Fibroblast of villous mesenchyme (primary cell): ENCODE data around the gene SLC44A1. TPM values are rescaled to one million over a fixed set of nuclear protein-coding genes. Genes with fewer than 3 reads are reported as not detected.

Experiments
- DNase-seq: peaks from one replicate; pipeline ENCODE4 v3.0.0-alpha.2; 2010; ENCODE audit warnings: low read depth
- H3K4me3 ChIP-seq: 2 replicates; pipeline ENCODE4 v1.5.1; 2011; ENCODE audit warnings: low read depth, mild to moderate bottlenecking, low read length
- CTCF ChIP-seq: IDR thresholded peaks from 2 replicates; pipeline ENCODE4 v1.5.1; 2012; ENCODE audit warnings: low read depth, mild to moderate bottlenecking, low read length; ENCODE audit not compliant: insufficient read depth
- total RNA-seq: library from RNA; depleted of rRNA; stranded (reverse); fragments of >200 nt; gene quantifications from 2 replicates; pipeline ENCODE4 v1.2.3, GENCODE V29; 2012

SLC44A1 gene
- total RNA-seq, 1 donor: 37.1 TPM

GRCh38 chr9:105362470-105362869 lies 118.0 kb downstream of the SLC44A1 start:
- no peak for DNase-seq
- H3K4me3 ChIP-seq: no peak overlapping the region
- TF ChIP-seq CTCF: no peak

- TF ChIP-seq CTCF: no peak
- H3K4me3 ChIP-seq: no peak overlapping the region
- no peak for DNase-seq
Measured at GRCh38 chr9:105363837-105364236, 119.4 kb downstream of the SLC44A1 start.

GRCh38 chr9:105369911-105370310 lies 125.5 kb downstream of the SLC44A1 start:
- no peak for TF ChIP-seq CTCF
- DNase-seq: no peak
- H3K4me3 ChIP-seq: no peak overlapping the region

- DNase-seq: no peak
- no peak for TF ChIP-seq CTCF
- no peak overlapping the region for H3K4me3 ChIP-seq
Measured at GRCh38 chr9:105373723-105374122, 129.3 kb downstream of the SLC44A1 start.

- TF ChIP-seq CTCF: no peak
- no peak overlapping the region for H3K4me3 ChIP-seq
Measured at GRCh38 chr9:105375323-105375722, 130.9 kb downstream of the SLC44A1 start.

GRCh38 chr9:105376893-105377292 lies 132.4 kb downstream of the SLC44A1 start:
- no peak for TF ChIP-seq CTCF
- no peak overlapping the region for H3K4me3 ChIP-seq
- no peak for DNase-seq

More at GRCh38 chr9:105375323-105375722, 130.9 kb downstream of the SLC44A1 start:
- no peak for DNase-seq

GRCh38 chr9:105385381-105385985 lies 141.0 kb downstream of the SLC44A1 start:
- peak overlapping the region; percentile 62 for H3K4me3 ChIP-seq
- no peak for TF ChIP-seq CTCF
- peak; percentile 66 for DNase-seq
